IMR-90 (cell line): ENCODE results near the gene ADARB2. TPM values are rescaled to one million over a fixed set of nuclear protein-coding genes. Genes with fewer than 3 reads are reported as not detected.

Experiments used
- ATAC-seq: fragments of 200-7000 bp; cut with Tn5 transposase; 2 replicates; pipeline ENCODE4 v1.9.1; 2020; ENCODE audit warnings: low read depth, mild to moderate bottlenecking, moderate library complexity
- BruUV-seq: library from RNA; stranded (reverse); fragments of 400-500 nt; replicated peaks from 2 replicates; lab custom pipeline; 2021; lab: Mats Ljungman, UMichigan
- CTCF ChIA-PET: fragments of 300-600 bp; formaldehyde crosslinking; extraction: SDS; loops from one replicate; lab custom pipeline; 2021; ENCODE audit warnings: antibody characterized with exemption; lab: Yijun Ruan, JAX
- POLR2A ChIA-PET: fragments of 300-600 bp; sonication (Branson Sonifier 250); formaldehyde crosslinking; loops from one replicate; lab custom pipeline; 2022; ENCODE audit warnings: antibody characterized with exemption; ENCODE audit not compliant: unreplicated experiment; lab: Charles Lee
- DNase-seq: peaks from one replicate; pipeline ENCODE4 v3.0.0; 2013
- H2AFZ ChIP-seq: replicated peaks from 2 replicates; pipeline ENCODE3; 2013; ENCODE audit warnings: low read length, mild to moderate bottlenecking; ENCODE audit not compliant: poor library complexity
- H2AK5ac ChIP-seq: 2 replicates; pipeline ENCODE4 v1.6.1; 2013; ENCODE audit warnings: low read depth, low read length, inconsistent platforms
- H2AK9ac ChIP-seq: replicated peaks from 2 replicates; pipeline ENCODE3; 2013; ENCODE audit warnings: mild to moderate bottlenecking, low read depth, low read length, moderate library complexity; ENCODE audit not compliant: poor library complexity
- H2BK120ac ChIP-seq: 2 replicates; pipeline ENCODE4 v1.6.1; 2013; ENCODE audit warnings: low read depth, low read length, inconsistent platforms
- H2BK15ac ChIP-seq: 3 replicates; pipeline ENCODE4 v1.6.1; 2013; ENCODE audit warnings: low read depth, low read length, inconsistent platforms
- H2BK20ac ChIP-seq: 2 replicates; pipeline ENCODE4 v1.6.1; 2013; ENCODE audit warnings: low read depth, mild to moderate bottlenecking, inconsistent platforms, low read length, moderate library complexity
- H2BK5ac ChIP-seq: 2 replicates; pipeline ENCODE4 v1.6.1; 2013; ENCODE audit warnings: mild to moderate bottlenecking, low read depth, low read length, inconsistent platforms; ENCODE audit not compliant: poor library complexity, severe bottlenecking
- H3K14ac ChIP-seq: replicated peaks from 2 replicates; pipeline ENCODE4 v1.6.1; 2013; ENCODE audit warnings: low read depth, low read length, inconsistent platforms
- H3K18ac ChIP-seq: 2 replicates; pipeline ENCODE4 v1.6.1; 2013; ENCODE audit warnings: low read depth, low read length, control low read depth
- H3K23ac ChIP-seq: 2 replicates; pipeline ENCODE4 v1.6.1; 2013; ENCODE audit warnings: low read depth, low read length, inconsistent platforms
- H3K27ac ChIP-seq: 2 replicates; pipeline ENCODE4 v1.5.1; 2013; ENCODE audit warnings: mild to moderate bottlenecking, control low read depth, low read length; ENCODE audit not compliant: insufficient read depth
- H3K27me3 ChIP-seq: 2 replicates; pipeline ENCODE4 v1.6.1; 2013; ENCODE audit warnings: low read length; ENCODE audit not compliant: control insufficient read depth, insufficient read depth
- H3K36me3 ChIP-seq: 2 replicates; pipeline ENCODE4 v1.6.1; 2013; ENCODE audit warnings: low read length, mixed read lengths; ENCODE audit not compliant: control insufficient read depth, insufficient read depth
- H3K4ac ChIP-seq: 2 replicates; pipeline ENCODE4 v1.6.1; 2013; ENCODE audit warnings: low read depth, low read length, inconsistent platforms
- H3K4me1 ChIP-seq: 2 replicates; pipeline ENCODE4 v1.6.1; 2013; ENCODE audit warnings: low read length, mixed read lengths; ENCODE audit not compliant: control insufficient read depth, insufficient read depth
- H3K4me2 ChIP-seq: 2 replicates; pipeline ENCODE4 v1.6.1; 2013; ENCODE audit warnings: low read depth, mild to moderate bottlenecking, control low read depth, low read length, moderate library complexity
- H3K4me3 ChIP-seq: 2 replicates; pipeline ENCODE4 v1.5.1; 2013; ENCODE audit warnings: low read depth, mild to moderate bottlenecking, control low read depth, low read length, moderate library complexity; ENCODE audit not compliant: insufficient read depth
- H3K56ac ChIP-seq: 2 replicates; pipeline ENCODE4 v1.6.1; 2013; ENCODE audit warnings: low read length, inconsistent platforms; ENCODE audit not compliant: insufficient read depth; ENCODE audit errors: extremely low read depth
- H3K79me1 ChIP-seq, 2 experiments: 2 replicates each; pipeline ENCODE4 v1.6.1; 2013; ENCODE audit warnings: low read length in 2 of 2, inconsistent platforms in 1 of 2, low read depth in 1 of 2
- H3K9ac ChIP-seq: 2 replicates; pipeline ENCODE4 v1.6.1; 2013; ENCODE audit warnings: low read depth, low read length, control low read depth
- H3K9me1 ChIP-seq: 2 replicates; pipeline ENCODE4 v1.6.1; 2013; ENCODE audit warnings: low read length, inconsistent platforms; ENCODE audit not compliant: insufficient read depth
- H3K9me3 ChIP-seq: 2 replicates; pipeline ENCODE4 v1.6.1; 2013; ENCODE audit warnings: low read length; ENCODE audit not compliant: control insufficient read depth, insufficient read depth
- H4K20me1 ChIP-seq: 2 replicates; pipeline ENCODE4 v1.6.1; 2013; ENCODE audit warnings: low read length, inconsistent platforms; ENCODE audit not compliant: insufficient read depth
- H4K5ac ChIP-seq: 2 replicates; pipeline ENCODE4 v1.6.1; 2013; ENCODE audit warnings: mild to moderate bottlenecking, low read depth, low read length, control low read depth
- H4K8ac ChIP-seq, 2 experiments: 2 replicates each; pipeline ENCODE4 v1.6.1; 2013; ENCODE audit warnings: low read depth in 2 of 2, low read length in 2 of 2, control low read depth in 1 of 2, inconsistent platforms in 1 of 2
- H4K91ac ChIP-seq: 2 replicates; pipeline ENCODE4 v1.6.1; 2013; ENCODE audit warnings: low read depth, low read length, inconsistent platforms; ENCODE audit not compliant: insufficient read depth
- FOS ChIP-seq: fragments of 150-350 bp; IDR thresholded peaks from 2 replicates; pipeline ENCODE4 v1.6.1; 2016; ENCODE audit warnings: low read depth, low read length
- RFX5 ChIP-seq: IDR thresholded peaks from 2 replicates; pipeline ENCODE4 v1.8.0; 2012; ENCODE audit warnings: low read depth, mild to moderate bottlenecking, low read length, moderate library complexity
- WGBS, 2 experiments: methylation state at CpG; one replicate each; pipeline versions ENCODE4 v1.1.5 to v1.1.7; 2013; ENCODE audit warnings: missing lambda C conversion rate in 2 of 2; ENCODE audit not compliant: insufficient read length in 1 of 2; ENCODE audit errors: extremely low coverage in 2 of 2; 5-methylcytosine and 5-hydroxymethylcytosine counted together
- dilution Hi-C: fragments of 300-500 bp; cut with HindIII; formaldehyde crosslinking; loops from one replicate; pipeline ENCODE4 v1.14.3; 2018; ENCODE audit warnings: low sequenced_read_pairs; ENCODE audit not compliant: unreplicated experiment
- in situ Hi-C: fragments of 300-500 bp; cut with MboI; formaldehyde crosslinking; loops from 3 replicates; pipeline ENCODE4 v1.14.3; 2019; ENCODE audit warnings: low sequenced_read_pairs, inconsistent platforms, mixed read lengths
- intact Hi-C: fragments of 100-400 bp; cut with micrococcal nuclease; formaldehyde crosslinking; loops from 2 replicates; pipeline ENCODE4 v1.10.0; 2022
- polyA plus RNA-seq, 3 experiments: library from polyadenylated mRNA; depleted of rRNA; stranded (reverse); fragments of >200 nt; gene quantifications; 2 replicates each; pipeline ENCODE4 v1.2.3, GENCODE V29; 2012; ENCODE audit warnings: low replicate concordance in 1 of 3
- total RNA-seq: library from RNA; depleted of rRNA; stranded (reverse); fragments of >200 nt; gene quantifications from 2 replicates; pipeline ENCODE4 v1.2.3, GENCODE V29; 2012

The ADARB2 gene
- total and polyA plus RNA-seq, 2 of the 4 experiments (the other 2 are of a cell fraction), result not detected

DNA sequence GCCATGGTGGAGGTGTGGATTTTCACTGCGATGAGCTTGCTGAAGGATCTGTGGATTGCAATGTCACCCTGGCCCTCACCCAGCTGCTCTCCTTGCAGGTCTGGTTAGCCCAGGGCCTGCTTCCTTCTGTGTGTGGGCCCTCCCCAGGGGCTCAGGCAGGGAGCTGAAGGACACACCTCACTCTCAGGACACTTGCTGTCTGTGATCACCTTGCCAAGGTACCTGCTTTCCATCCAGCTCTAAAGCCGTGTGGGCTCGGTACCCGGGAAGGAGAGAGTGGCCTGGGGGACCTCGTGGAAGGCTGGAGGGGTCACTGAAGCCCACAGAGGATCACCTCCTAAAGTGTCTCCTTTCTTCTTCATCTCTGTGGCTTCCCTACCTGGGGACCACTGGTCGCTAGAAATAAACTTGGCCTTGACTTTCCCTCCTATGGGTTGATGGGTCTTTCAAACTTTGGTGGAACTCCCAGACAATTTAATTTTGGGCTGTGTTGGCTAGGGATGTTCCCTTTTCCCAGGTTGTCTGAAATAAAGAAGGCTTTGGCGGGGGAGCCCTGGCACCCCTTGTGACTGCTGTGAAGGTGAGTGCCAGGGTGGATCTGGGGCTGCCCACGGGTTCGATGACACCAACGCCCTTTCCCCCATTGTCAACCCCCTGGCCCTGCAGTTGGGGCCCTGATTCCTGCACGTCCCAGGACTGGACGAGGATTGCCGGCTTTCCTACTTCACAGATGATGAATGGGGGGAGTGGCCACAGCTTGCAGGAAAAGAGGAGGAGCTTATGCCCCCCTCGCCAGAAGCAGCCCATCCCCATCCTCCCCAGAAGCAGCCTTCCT, 331.0 kb downstream of the ADARB2 start:
- Histone ChIP-seq H2BK120ac (no peak overlapping the region), H4K91ac (no peak overlapping the region), H3K79me1 (no peaks in the 10 kb centered on the region), H3K36me3 (no peaks in the 10 kb centered on the region), H3K9me3 (peaks cover 76% of the 10 kb centered on the region), H3K4me1 (no peaks in the 10 kb centered on the region), H3K4me2 (no peak overlapping the region), H3K23ac (no peak overlapping the region), H3K14ac (no peak overlapping the region), H3K9me1 (no peaks in the 10 kb centered on the region), H2AK5ac (no peak overlapping the region), H3K27ac (no peak overlapping the region), H3K56ac (no peak overlapping the region), H4K5ac (no peak overlapping the region), H4K20me1 (no peaks in the 10 kb centered on the region), H2AK9ac (no peak overlapping the region), H3K27me3 (no peaks in the 10 kb centered on the region), H2BK15ac (no peak overlapping the region), H3K4ac (no peak overlapping the region), H2BK20ac (no peak overlapping the region), H2BK5ac (no peak overlapping the region), H3K18ac (no peak overlapping the region), H4K8ac (no peak overlapping the region), H3K9ac (no peak overlapping the region), H3K4me3 (no peak overlapping the region), H2AFZ (no peak overlapping the region)
- ATAC-seq, result no peak
- CTCF ChIA-PET, result no interaction called here
- POLR2A ChIA-PET, result no interaction called here
- dilution Hi-C loops (no loop called here), intact Hi-C loops (no loop called here), in situ Hi-C loops (no loop called here)
- BruUV-seq, result no TSS peak
- no peak for DNase-seq
- WGBS, 2 experiments, result no CpG with 5 or more reads among the region's 14 CpGs
- no peak for TF ChIP-seq RFX5
- no peak for TF ChIP-seq FOS
